ENCODE results near the gene FAM240A.

GRCh38 chr3:46603446-46604046, 8.8 kb upstream of the FAM240A start:
- TF ChIP-seq CTCF (IDR thresholded peaks at IDR 0.05) (no peak), EP300 (IDR thresholded peaks at IDR 0.05; ENCODE audit: low read depth) (no peak)

Measured in transverse colon (tissue), 3 donors.